T-helper 1 cell treated with Interleukin-12 subunit alpha and Interleukin-12 subunit beta and Interleukin-4 antibody, amounts not matched to agents 30 μg/mL and 1 μg/mL, for 36 hours (primary cell): ENCODE measurements around the gene MIA2.
A peak's percentile ranks its signal among the peaks of the same experiment; 100 is the strongest.
"Not testable (repeated sequence)": the region's sequence is repeated elsewhere in the genome, so short reads cannot be mapped to it uniquely, and the experiment has no call there.

Experiments used
- H3K27ac Mint-ChIP-seq: one replicate; pipeline ENCODE4 v1.8.0; 2021; ENCODE audit warnings: mild to moderate bottlenecking, mixed read lengths
- H3K27me3 Mint-ChIP-seq: one replicate; pipeline ENCODE4 v1.8.0; 2021; ENCODE audit warnings: low read depth, mixed read lengths
- H3K36me3 Mint-ChIP-seq: one replicate; pipeline ENCODE4 v1.8.0; 2021; ENCODE audit warnings: low read depth, mixed read lengths
- H3K4me1 Mint-ChIP-seq: one replicate; pipeline ENCODE4 v1.8.0; 2021; ENCODE audit warnings: low read depth, mixed read lengths
- H3K4me3 Mint-ChIP-seq: one replicate; pipeline ENCODE4 v1.8.0; 2021; ENCODE audit warnings: mild to moderate bottlenecking, moderate library complexity, mixed read lengths
- H3K9me3 Mint-ChIP-seq: one replicate; pipeline ENCODE4 v1.8.0; 2021; ENCODE audit warnings: mixed read lengths

Gene MIA2

DNA sequence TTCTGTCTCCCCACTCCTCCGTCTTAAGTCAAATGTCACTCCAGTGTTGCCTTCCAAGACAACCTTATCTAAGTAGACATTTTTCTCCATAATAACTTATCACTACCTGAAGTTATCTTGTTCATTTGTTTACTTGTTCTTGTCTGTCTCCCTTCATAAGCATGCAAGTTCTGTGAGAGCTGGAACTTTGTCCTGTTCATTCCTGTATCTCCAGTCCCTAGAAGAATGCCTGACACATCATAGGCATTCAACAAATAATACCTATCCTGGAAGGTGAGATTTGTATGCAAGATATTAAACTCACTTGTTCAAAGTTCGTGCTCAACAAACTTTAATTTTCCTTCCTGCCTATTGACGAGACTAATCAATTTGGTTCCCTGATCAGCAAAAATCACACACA is 5.7 kb upstream of the MIA2 start:
- Mint-ChIP-seq H3K27ac (peak overlapping the region; percentile 96), H3K36me3 (peaks cover 6% of the 10 kb centered on the region), H3K27me3 (peaks cover 4% of the 10 kb centered on the region), H3K4me3 (no peak overlapping the region), H3K9me3 (peaks cover 6% of the 10 kb centered on the region), H3K4me1 (peaks cover 39% of the 10 kb centered on the region)

DNA sequence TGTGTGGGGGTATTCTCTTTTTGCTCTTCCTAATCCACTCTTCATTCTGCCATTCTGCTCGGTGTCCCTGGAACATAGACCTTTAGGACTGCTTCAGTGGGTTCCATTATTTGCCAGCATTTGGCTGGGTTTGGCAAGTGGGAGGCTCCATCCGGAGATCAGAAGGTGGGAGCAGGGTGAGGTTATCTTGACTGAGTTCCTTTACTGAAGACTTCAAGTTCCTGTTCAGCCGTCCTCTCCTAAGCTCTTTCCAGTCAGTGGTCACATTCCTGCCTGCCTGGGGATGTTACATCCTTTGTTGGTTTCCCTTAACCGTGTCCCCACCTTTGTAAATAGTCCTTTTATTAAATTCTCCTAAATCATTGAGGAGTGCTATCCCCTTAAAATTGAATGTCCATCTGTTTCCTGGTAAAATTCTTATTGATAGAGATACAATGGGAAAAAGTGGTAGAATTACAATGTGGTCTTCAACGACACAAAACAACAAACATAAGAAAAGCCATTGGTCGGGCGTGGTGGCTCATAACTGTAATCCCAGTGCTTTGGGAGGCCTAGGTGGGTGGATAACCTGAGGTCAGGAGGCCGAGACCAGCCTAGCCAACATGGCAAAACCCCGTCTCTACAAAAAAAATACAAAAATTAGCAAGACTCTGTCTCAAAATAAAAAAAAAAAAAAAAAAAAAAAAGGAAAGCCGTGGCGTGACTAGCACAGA is 5.0 kb upstream of the MIA2 start:
- Mint-ChIP-seq H3K36me3 (peaks cover 6% of the 10 kb centered on the region), H3K27me3 (peaks cover 4% of the 10 kb centered on the region), H3K4me1 (peaks cover 42% of the 10 kb centered on the region), H3K27ac (peak overlapping the region; percentile 96), H3K9me3 (peaks cover 6% of the 10 kb centered on the region), H3K4me3 (peak overlapping the region; percentile 46)

DNA sequence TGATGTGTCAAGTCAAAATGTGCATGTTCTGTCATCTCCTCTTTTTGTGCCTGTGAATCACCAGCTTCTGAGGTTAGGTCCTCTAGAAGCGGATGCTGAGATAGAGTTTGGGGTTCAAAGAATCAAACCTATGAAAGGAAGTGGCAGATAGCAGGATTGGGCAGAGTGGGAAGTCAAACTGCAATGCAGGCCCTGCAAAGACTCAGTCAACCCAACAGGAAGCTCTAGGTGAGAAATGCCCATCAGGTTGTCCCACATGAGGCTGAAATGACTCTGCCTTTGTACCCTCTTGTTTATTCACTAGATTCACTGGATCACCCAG is 4.5 kb upstream of the MIA2 start:
- H3K4me3 Mint-ChIP-seq, result no peak overlapping the region
- peaks cover 6% of the 10 kb centered on the region for H3K9me3 Mint-ChIP-seq
- peaks cover under 1% of the 10 kb centered on the region for H3K27me3 Mint-ChIP-seq
- H3K4me1 Mint-ChIP-seq, result peaks cover 45% of the 10 kb centered on the region
- peaks cover 6% of the 10 kb centered on the region for H3K36me3 Mint-ChIP-seq
- H3K27ac Mint-ChIP-seq, result peak overlapping the region; percentile 96

DNA sequence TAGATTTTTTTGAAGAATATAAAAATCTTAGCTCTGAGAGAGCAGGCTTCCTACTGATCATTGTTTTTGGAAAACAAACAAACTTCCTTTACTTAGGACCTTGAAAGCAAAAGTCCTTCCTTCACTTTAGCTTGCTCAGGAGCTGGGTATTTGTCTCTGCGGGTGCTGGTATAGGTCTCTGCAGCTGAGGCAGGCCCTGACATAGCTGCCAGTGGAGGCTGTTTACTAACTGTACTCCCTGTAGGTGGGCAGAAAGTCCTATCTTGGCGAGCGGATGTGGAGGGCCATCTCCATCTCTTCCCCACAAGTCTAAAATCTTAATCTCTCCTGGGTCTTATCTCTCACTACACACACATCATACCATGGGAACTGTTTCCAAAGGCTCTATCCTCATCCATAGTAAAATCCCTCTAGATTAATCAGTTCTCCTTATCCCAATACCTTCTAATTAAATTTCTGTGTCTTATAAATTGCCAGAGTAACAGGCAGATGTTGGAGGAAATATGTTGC is 4.1 kb upstream of the MIA2 start:
- Mint-ChIP-seq H3K4me1 (peaks cover 45% of the 10 kb centered on the region), H3K27ac (peak overlapping the region; percentile 96), H3K9me3 (peaks cover 6% of the 10 kb centered on the region), H3K36me3 (peaks cover 6% of the 10 kb centered on the region), H3K27me3 (no peaks in the 10 kb centered on the region), H3K4me3 (peak overlapping the region; percentile 33)

DNA sequence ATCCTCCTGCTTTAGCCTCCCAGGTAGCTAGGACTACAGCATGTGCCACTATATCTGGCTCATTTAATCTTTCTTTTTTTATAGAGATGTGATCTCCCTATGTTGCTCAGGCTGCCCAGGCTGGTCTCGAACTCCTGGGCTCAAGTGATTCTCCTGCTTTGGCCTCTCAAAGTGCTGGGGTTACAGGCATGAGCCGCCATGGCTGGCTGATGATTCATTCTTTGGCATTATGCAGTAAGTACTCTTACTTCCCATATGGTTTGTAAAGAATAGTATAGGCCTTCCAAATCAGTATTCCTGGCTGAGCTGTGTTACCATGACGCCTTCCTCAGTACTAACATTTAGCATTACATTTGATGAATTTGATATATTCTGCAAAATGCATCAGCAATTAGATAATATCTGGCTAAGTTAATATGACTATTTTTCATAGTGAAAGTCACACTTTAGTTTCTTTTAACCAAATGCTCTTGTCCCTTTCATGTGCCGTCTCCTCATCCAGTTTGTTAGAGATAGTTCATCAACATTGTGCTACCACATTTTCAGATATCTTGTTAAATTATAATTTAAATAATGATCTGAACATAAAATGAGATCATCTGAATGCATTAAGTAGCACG is 3.2 kb upstream of the MIA2 start:
- Mint-ChIP-seq H3K27ac (peak overlapping the region; percentile 90), H3K4me1 (peaks cover 43% of the 10 kb centered on the region), H3K36me3 (peaks cover 6% of the 10 kb centered on the region), H3K27me3 (no peaks in the 10 kb centered on the region), H3K4me3 (peak overlapping the region; percentile 29), H3K9me3 (peaks cover 6% of the 10 kb centered on the region)

DNA sequence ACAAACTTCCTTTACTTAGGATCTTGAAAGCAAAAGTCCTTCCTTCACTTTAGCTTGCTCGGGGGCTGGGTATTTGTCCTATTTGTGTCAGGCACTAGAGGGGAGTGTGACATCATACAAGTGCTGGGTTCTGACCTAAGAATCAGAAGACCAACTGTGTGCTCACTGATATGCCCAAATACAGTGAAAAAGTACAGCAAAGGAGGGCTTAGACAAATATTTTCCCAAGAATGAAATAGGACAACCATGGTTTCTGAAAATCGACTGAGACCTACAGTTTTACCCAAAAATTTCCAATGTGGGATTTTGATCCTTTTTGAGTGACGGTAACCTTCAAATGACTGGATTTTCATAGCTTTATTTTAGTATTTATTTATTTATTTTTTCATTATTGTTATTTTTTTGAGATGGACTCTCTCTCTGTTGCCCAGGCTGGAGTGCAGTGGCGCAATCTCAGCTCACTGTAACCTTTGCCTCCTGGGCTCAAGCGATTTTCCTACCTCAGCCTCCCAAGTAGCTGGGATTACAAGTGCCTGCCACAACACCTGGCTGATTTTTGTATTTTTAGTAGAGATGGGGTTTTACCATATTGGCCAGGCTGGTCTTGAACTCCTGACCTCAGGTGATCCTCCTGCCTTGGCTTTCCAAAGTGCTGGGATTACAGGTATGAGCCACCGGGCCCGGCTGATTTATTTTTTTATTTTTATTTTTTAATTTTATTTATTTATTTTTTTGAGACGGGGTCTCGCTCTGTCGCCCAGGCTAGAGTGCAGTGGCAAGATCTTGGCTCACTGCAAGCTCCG is 1.8 kb upstream of the MIA2 start:
- not testable (repeated sequence) for H3K4me3 Mint-ChIP-seq, H3K36me3 Mint-ChIP-seq, H3K27me3 Mint-ChIP-seq, H3K9me3 Mint-ChIP-seq
- Mint-ChIP-seq H3K4me1 (peaks cover 47% of the 10 kb centered on the region), H3K27ac (peak overlapping the region; percentile 76)

DNA sequence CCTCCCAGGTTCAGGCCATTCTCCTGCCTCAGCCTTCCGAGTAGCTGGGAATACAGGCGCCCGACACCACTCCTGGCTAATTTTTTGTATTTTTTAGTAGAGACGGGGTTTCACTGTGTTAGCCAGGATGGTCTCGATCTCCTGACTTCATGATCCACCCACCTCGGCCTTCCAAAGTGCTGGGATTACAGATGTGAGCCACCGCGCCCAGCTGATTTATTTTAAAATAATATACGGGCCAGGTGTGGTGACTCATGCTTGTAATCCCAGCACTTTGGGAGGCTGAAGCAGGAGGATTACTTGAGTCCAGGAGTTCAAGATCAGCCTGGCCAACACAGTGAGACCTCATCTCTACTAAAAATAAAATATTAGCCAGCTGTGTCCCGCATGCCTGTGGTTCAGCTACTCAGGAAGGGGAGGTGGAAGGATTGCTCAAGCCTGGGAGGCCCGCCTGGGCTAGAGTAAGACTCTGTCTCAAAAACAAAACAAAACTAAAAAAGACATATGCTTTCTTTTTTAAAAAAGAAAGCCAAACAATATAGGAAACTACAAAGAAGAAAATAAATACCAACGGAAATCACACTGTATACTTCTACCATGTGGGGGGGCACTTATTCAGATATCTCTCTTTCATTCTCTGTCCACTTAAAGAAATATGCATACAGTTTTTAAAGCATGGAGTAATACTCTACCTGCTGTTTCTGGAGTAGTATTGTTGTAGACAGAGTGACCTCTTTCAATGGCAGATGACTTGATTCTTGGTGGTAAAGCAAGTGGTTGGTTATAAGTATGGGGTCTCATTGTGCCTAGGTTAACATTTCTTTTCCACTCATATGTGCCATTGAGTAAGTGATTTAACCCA is 930 bp upstream of the MIA2 start:
- no peaks in the 10 kb centered on the region for H3K27me3 Mint-ChIP-seq
- H3K4me3 Mint-ChIP-seq, result no peak overlapping the region
- H3K27ac Mint-ChIP-seq, result peak overlapping the region; percentile 46
- H3K4me1 Mint-ChIP-seq, result peaks cover 44% of the 10 kb centered on the region
- H3K9me3 Mint-ChIP-seq, result peaks cover 6% of the 10 kb centered on the region
- H3K36me3 Mint-ChIP-seq, result peaks cover 6% of the 10 kb centered on the region

DNA sequence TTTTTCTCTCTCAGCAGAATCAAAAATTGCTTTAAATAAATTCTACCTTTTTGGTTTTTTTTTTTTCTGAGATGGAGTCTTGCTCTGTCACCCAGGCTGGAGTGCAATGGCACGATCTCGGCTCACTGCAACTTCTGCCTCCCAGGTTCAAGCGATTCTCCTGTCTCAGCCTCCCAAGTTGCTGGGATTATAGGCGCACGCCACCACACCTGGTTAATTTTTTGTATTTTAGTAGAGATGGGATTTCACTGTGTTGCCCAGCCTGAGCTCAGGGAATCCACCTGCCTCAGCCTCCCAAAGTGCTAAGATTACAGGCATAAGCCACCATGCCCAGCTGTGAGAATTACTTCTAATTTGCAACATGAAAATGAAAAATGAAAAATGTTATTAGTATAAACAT is 1.3 kb downstream of the MIA2 start:
- H3K4me3 Mint-ChIP-seq, H3K9me3 Mint-ChIP-seq, H3K36me3 Mint-ChIP-seq, H3K27ac Mint-ChIP-seq, H3K27me3 Mint-ChIP-seq: not testable (repeated sequence)
- peaks cover 25% of the 10 kb centered on the region for H3K4me1 Mint-ChIP-seq

DNA sequence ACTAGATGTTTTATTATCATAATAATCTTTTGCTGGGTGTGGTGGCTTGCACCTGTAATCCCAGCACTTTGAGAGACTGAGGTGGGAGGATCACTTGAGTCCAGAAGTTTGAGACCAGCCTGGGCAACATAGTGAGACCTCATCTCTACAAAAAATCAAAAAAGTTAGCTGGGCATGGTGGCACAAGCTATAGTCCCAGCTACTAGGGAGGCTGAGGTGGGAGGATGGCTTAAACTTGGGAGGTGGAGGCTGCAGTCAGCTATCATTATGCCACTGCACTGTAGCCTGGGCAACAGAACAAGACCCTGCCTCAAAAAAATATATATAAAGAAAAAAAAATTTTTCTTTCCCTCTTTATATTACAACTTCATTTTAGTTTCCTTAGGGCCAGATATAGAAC is 1.8 kb downstream of the MIA2 start:
- H3K4me1 Mint-ChIP-seq, result peaks cover 22% of the 10 kb centered on the region
- H3K27me3 Mint-ChIP-seq, H3K9me3 Mint-ChIP-seq, H3K27ac Mint-ChIP-seq, H3K36me3 Mint-ChIP-seq, H3K4me3 Mint-ChIP-seq: not testable (repeated sequence)

DNA sequence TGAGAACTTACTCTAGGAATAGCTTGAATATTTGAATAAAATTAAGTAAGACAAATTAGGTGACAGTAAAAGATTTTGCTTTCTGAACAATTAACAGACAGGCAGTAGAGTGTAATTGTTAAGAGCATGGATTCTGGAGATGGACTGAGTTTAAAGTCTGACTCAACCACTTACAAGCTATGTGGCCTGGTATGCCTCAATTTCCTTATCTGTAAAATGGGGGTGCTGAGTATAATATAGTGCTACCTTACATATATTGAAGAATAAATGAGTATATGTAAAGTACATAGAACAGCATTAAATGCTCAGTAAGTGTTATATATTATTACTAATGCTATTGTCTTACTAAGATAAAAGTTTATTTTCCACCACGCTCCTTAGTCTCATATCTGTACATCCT is 7.1 kb downstream of the MIA2 start:
- H3K36me3 Mint-ChIP-seq, result no peaks in the 10 kb centered on the region
- H3K27me3 Mint-ChIP-seq, result no peaks in the 10 kb centered on the region
- H3K27ac Mint-ChIP-seq, result no peak overlapping the region
- H3K4me3 Mint-ChIP-seq, result no peak overlapping the region
- H3K4me1 Mint-ChIP-seq, result peaks cover 4% of the 10 kb centered on the region
- H3K9me3 Mint-ChIP-seq, result no peaks in the 10 kb centered on the region

DNA sequence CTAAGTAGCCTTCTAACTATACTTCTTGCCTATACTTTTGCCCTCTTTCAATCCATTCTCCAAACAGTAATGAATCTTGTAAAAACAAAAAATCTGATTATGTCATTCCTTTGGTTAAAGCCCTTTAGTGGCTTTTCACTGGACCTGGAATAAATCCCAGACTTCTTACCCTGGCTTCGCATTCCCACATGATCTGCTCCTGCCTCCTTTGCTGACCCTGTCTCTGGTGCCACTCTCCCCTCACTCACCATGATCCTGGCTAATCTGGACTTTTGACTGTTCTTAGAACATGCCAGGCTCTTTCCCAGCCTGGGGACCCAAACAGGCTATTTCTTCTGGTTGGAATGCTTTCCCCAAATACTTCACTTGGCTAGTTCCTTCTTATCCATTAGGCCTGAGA is 7.9 kb downstream of the MIA2 start:
- no peaks in the 10 kb centered on the region for H3K27me3 Mint-ChIP-seq
- no peaks in the 10 kb centered on the region for H3K9me3 Mint-ChIP-seq
- H3K4me3 Mint-ChIP-seq, result no peak overlapping the region
- no peaks in the 10 kb centered on the region for H3K36me3 Mint-ChIP-seq
- H3K4me1 Mint-ChIP-seq, result peaks cover 2% of the 10 kb centered on the region
- no peak overlapping the region for H3K27ac Mint-ChIP-seq

DNA sequence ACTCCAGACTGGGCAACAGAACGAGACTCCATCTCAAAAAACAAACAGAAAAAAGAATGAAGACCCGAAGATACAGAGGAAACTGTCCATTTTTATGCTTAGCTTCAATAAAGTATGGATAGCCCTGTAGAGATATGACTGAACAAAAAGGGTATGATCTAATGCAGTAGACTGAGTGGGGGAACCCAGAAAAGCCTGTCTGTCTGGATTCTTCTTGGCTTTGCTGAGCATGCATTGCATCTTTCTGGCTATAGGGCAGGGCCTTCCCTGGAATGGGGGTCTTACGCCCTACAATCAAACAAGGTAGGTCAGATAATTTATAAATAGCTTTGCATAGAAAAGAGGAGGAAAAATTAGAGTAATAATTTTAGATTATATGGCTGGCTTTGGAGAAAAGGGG is 10.1 kb downstream of the MIA2 start:
- H3K27me3 Mint-ChIP-seq, result peaks cover 9% of the 10 kb centered on the region
- H3K4me3 Mint-ChIP-seq, result no peak overlapping the region
- H3K36me3 Mint-ChIP-seq, result no peaks in the 10 kb centered on the region
- H3K4me1 Mint-ChIP-seq, result no peaks in the 10 kb centered on the region
- no peaks in the 10 kb centered on the region for H3K9me3 Mint-ChIP-seq
- no peak overlapping the region for H3K27ac Mint-ChIP-seq

DNA sequence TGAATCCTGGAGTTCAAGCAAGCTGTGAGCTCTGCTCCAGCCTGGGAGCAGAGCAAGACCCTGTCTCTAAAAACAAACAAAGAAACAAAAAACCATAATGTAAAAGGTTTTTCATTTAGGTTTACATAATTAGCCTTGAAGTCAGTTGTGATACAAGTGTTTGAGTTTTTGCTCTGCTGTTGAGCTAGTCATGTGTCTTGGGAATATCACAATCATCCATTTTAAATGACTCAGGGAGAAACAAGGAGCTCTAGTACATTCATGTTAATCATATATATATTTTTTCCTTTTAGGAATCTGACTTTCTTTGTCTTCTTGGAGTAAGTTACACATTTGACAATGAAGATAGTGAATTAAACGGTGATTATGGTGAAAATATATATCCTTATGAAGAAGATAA is 12.9 kb downstream of the MIA2 start:
- Mint-ChIP-seq H3K9me3 (no peaks in the 10 kb centered on the region), H3K4me3 (no peak overlapping the region), H3K27me3 (peaks cover 9% of the 10 kb centered on the region), H3K4me1 (no peaks in the 10 kb centered on the region), H3K36me3 (peaks cover 2% of the 10 kb centered on the region), H3K27ac (no peak overlapping the region)

DNA sequence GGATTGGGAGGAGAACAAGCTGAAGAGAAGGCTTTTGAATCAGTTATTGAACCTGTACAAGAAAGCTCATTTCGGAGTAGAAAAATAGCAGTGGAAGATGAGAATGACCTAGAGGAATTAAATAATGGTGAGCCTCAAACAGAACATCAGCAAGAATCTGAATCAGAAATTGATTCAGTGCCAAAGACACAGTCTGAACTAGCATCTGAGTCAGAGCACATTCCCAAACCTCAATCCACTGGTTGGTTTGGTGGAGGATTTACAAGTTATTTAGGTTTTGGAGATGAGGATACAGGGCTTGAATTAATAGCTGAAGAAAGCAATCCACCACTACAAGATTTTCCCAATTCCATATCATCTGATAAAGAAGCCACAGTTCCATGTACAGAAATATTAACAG is 13.5 kb downstream of the MIA2 start:
- no peak overlapping the region for H3K27ac Mint-ChIP-seq
- no peak overlapping the region for H3K4me3 Mint-ChIP-seq
- no peaks in the 10 kb centered on the region for H3K4me1 Mint-ChIP-seq
- peaks cover 3% of the 10 kb centered on the region for H3K9me3 Mint-ChIP-seq
- H3K27me3 Mint-ChIP-seq, result peaks cover 9% of the 10 kb centered on the region
- peaks cover 2% of the 10 kb centered on the region for H3K36me3 Mint-ChIP-seq
